Measurements from ENCODE around the gene ITIH1. TPM values are rescaled to one million over a fixed set of nuclear protein-coding genes. Genes with fewer than 3 reads are reported as not detected.

Gene ITIH1
- total RNA-seq, 1 experiment from 2014 or later = not detected

- H3K79me2 ChIP-seq (ENCODE audit: insufficient read depth, low read length) = no peaks in the 10 kb centered on the region
- H3K27me3 ChIP-seq (ENCODE audit: insufficient read depth, low read length) = no peaks in the 10 kb centered on the region
- no peak for TF ChIP-seq CTCF (conservative IDR thresholded peaks at IDR 0.05)
- H3K4me1 ChIP-seq (ENCODE audit: insufficient read depth, low read length) = no peaks in the 10 kb centered on the region
- H2BK5ac ChIP-seq (ENCODE audit: insufficient read length, low read length) = no peak overlapping the region
- no peak overlapping the region; the same call in 1 of the 2 replicates for H3K14ac ChIP-seq (ENCODE audit: insufficient read depth, low read length)
- no peak overlapping the region for H2AFZ ChIP-seq (ENCODE audit: low read length)
- H3K27ac ChIP-seq (ENCODE audit: insufficient read length, low read depth, low read length) = no peak overlapping the region
- no peak overlapping the region for H4K8ac ChIP-seq (replicated peaks; ENCODE audit: insufficient read length, low read depth, low read length)
- peaks cover 2% of the 10 kb centered on the region for H3K27me3 Mint-ChIP-seq (ENCODE audit: low read depth)
- no peaks in the 10 kb centered on the region; a peak in 1 of 7 replicates for H3K36me3 Mint-ChIP-seq (ENCODE audit: insufficient read depth in 1 of 3, low read depth in 3 of 3)
- no peaks in the 10 kb centered on the region for H3K79me1 ChIP-seq (ENCODE audit: insufficient read depth, low read depth, low read length, poor library complexity, severe bottlenecking)
- H3K4me1 Mint-ChIP-seq = no peaks in the 10 kb centered on the region
- no peak overlapping the region for H2BK15ac ChIP-seq (ENCODE audit: low read depth, low read length)
- H3K27ac Mint-ChIP-seq = no peak overlapping the region; a peak in 1 of 7 replicates
- H3K9me3 Mint-ChIP-seq = no peaks in the 10 kb centered on the region; a peak in 1 of 5 replicates
- H2BK20ac ChIP-seq (ENCODE audit: low read depth, low read length, poor library complexity, severe bottlenecking) = no peak overlapping the region
- no peak overlapping the region for H2BK120ac ChIP-seq (ENCODE audit: low read depth, low read length, poor library complexity, severe bottlenecking)
- H3K4me3 Mint-ChIP-seq = no peak overlapping the region
- H3K4me2 ChIP-seq (ENCODE audit: insufficient read depth, insufficient read length, low read length) = no peak overlapping the region
- H2BK12ac ChIP-seq (ENCODE audit: insufficient read length, low read depth, low read length) = no peak overlapping the region
- no peak overlapping the region for H2AK5ac ChIP-seq (ENCODE audit: insufficient read length, low read length)
- H3K23me2 ChIP-seq (ENCODE audit: insufficient read length, low read depth, low read length, poor library complexity, severe bottlenecking) = no peaks in the 10 kb centered on the region
- no peaks in the 10 kb centered on the region for H4K20me1 ChIP-seq (ENCODE audit: control insufficient read depth, insufficient read depth, insufficient read length)
- no peak overlapping the region for H3K18ac ChIP-seq (ENCODE audit: insufficient read length, low read depth, low read length)
- H3K4ac ChIP-seq (ENCODE audit: low read depth, low read length) = no peak overlapping the region
- no peak overlapping the region for H3K56ac ChIP-seq (ENCODE audit: insufficient read length, low read depth, low read length)
- no peak overlapping the region for H3K9ac ChIP-seq (ENCODE audit: extremely low read depth, insufficient read length, low read length)
- no CpG with 5 or more reads among the region's 13 CpGs for WGBS (ENCODE audit: extremely low coverage, insufficient read length, low lambda C conversion rate)
- no peak overlapping the region for H4K5ac ChIP-seq (ENCODE audit: insufficient read length, low read depth, low read length)
- H3T11ph ChIP-seq (ENCODE audit: low read length) = no peak overlapping the region
- no peak overlapping the region for H3K23ac ChIP-seq (ENCODE audit: insufficient read length, low read depth, low read length)
- no peaks in the 10 kb centered on the region for H3K9me3 ChIP-seq (ENCODE audit: control insufficient read depth, low read depth, low read length)
- DNase-seq = no peak
- no peak overlapping the region for H4K91ac ChIP-seq (ENCODE audit: insufficient read length, low read depth, low read length)
Observed at GRCh38 chr3:52790741-52791140, 13.3 kb downstream of the ITIH1 start.
